Measurements from ENCODE around the gene ADH5.
"Not testable (repeated sequence)": the region's sequence is repeated elsewhere in the genome, so short reads cannot be mapped to it uniquely, and the experiment has no call there.

The ADH5 gene

DNA sequence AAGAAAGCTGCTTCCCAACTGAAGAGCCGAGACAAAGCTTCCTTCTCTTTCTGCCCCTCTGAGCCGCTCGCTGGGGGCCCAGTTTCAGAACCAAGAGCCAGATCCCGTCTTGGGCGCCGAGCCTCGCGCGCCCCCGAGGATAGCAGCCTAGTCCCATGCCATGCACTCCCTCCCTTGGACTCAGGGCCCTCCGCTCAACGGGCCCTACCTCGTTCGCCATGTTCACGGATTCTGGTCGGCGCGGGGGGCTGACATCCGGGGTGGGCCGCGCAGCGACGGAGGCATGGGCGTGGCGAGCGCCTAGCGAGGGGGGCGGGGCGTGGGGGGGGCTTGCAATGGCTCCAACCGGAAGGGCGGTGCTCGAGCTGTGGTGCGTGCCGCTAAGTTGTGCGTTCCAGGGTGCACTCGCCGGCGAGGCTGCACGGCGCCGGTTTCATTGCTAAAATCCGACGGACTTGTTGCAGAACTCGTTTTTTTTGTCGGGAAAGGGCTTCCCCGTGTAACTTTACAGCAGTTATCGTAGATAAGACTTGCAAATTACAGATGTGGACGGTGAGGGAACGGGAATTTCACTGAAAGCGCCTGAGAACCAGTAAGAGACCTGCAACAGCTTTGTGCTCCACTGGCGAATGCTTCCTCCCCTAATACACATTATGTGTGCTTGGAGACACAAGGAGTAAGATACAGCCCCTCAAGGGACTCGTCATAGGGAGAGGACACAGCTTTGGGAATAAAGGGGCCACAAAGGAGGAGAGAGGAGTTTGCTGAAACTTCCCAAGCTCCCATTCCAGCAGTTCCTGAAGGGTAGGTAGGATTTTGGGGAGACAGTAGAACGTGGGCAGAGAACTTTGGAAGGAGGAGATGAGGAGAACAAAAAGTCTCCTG is at the start of gene ADH5:
Gene ADH5, minus strand, starts transcription at position 308 of the 885 bp plus-strand sequence. Its CDS starts 88 bp downstream, at position 220.
- peak; percentile 78 for DNase-seq

DNA sequence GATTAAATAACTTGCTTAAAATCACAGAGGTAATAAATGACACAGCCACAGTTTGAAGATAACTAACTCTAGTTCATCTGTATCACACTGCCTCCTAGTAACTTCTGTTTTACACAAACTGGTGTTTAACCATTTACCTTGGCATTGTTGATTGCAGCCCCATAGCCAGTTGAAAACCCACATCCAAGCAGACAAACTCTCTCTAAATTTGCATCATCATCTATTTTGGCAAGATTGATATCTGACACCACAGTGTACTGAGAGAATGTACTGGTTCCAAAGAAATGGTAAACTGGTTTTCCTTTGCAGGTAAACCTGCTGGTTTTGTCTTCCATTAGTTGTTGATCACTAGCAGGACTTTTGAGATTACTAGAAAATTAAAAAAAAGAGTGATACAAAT is 47.7 kb upstream of the ADH5 start:
- DNase-seq: no peak

DNA sequence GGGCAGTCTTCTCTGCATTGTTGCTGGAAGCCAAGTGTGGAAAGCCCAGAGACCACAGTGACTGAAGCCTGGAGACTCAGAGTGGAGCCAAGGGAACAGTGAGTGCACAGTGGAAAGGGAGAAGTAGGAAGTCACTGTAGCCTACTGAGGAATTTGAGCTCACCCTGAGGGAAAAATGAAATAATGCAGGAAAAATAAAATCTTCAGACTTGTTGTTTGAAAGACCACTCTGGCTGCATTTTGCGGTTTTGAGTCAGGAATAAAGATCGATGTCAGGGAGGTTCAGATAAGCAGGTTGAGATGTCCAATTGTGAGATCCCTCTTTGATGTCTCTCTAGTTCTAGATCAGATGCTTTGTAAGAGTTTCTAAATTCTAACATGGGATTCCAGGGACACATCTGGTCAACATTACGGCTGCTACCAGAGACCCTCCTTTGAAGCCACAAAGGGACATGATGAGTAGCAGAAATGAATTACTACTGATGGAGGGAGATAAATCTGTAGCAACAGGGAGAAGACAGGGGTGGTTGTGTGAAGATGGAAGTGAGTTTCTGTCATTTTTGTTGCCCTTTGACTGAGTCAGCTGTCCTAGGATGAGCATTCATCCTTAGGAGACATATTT is 47.1 kb upstream of the ADH5 start:
- no peak for DNase-seq

DNA sequence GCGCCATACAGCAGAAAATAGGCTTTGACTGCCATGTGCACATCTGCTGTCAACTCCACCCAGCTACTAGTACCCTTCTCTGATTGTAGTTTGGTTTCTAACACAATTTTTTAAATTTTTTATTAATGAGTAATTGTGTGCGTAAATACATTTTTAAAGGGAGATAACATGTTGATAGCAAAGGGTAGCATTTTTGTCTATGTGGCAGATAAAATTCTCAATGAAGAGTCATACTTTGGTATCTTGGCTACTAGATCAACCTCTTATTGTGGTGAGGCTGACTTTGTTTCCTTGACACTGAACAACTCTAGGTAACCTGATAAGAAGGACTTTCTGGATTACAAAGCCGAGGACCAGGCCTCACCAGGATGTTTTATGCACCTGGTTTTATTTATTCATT is 46.0 kb upstream of the ADH5 start:
- DNase-seq: no peak

DNA sequence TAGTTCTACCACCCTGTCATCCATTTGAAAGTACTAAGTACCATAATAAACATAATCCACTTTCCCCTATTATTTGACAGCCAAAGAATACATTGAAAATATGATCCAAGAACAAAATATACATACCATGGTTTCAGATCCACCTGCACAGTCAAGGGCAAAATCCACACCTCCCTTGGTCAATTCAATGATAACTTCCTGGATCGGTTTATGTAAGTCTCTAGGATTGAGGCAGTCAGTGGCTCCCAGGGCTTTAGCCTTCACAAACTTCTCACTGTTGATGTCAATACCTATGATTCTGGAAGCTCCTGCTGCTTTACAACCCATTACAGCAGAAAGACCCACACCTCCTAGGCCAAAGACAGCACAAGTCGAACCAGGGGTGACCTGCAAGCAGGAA is 42.8 kb upstream of the ADH5 start:
- no peak for DNase-seq

DNA sequence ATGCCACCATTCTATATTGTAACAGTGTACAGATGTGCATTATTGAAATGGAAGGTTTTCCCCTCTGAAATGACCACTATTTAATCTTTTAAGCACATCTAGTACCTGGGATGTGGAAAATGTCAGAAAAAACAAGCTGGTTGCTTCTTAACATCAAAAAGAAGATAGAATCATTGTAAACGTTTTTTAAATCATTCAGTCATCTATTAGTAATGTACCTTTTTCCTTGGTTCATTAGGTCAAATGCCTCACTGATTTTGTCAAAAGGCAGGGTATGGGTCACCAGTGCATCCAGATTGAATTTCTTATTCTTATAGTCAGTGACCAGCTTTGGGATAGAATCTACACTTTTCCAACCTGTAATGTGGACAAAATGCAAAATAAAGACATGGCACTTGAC is 37.8 kb upstream of the ADH5 start:
- no peak for DNase-seq

DNA sequence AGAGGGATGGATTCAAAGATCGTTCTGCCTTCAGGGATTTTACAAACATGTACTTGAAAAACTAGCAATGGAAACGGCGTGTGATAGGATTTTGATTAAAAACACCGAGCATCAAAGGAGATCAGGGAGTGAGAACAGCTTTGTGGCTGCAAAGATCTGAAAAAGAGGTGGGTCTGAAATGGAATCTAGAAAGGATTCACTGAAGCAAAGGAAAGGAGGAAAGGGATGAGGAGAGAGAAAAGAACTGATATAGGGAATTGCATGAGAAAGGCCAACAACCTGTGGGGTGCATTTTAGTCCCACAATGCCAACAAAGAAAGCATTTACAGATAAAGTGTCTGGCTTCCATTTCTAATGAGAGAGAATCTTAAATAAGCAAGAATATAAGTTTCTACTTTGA is 32.4 kb upstream of the ADH5 start:
- DNase-seq: no peak

DNA sequence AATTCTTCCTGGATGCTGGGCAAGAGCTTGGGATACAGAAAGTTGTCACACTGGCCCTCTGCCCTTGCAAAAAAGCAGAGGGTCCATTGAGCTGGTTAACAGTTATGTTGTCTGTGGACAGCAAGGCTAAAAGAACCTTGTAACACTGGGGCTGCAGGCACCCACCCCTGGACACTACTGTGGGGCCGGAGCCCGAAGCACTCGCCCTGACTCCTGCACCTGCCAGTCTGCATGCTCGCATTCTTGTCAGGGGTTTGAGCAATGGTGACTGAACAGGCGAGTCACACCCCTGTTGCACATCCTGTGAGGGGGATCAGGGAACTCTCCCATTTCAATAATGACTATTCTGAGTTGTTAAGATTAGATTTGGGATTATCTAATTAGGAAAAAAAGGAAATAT is 31.9 kb upstream of the ADH5 start:
- no peak for DNase-seq

DNA sequence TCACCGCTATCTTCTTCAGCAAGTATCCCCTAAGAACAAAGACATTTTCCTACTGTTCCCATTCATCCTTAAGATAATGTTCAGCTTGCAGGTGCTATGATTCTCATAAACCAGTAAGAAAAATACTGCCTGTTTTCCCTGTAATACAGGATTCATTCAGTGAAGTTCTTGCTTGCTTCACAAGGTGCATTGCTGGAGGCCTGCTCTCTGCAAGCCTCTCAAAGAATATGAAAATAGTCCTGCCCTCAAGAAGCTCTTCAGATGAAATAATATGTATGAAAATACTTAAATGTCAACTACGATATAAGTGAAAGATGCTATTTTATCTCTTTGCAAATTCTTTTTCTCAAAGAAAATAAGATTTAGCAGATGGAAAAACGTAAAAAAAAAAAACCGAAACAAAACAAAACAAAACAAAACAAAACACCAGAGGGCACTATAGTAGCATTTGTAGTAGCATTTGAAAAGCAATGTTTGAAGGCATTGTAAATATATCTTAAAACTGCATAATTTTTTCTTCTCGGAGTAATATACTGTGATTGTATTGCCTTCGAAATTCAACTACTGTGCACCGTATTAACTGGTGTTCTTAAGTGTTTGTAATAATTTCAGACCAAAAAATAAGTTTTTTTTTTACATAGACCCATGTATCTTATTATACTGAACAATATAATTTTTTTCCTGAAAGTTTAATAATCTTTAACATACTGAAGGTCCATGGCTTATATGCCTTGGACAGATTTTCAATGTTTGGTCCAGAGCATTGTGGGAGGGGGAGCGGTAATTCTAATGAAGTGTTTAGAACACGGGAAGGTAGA is 29.5 kb upstream of the ADH5 start:
- no peak for DNase-seq

DNA sequence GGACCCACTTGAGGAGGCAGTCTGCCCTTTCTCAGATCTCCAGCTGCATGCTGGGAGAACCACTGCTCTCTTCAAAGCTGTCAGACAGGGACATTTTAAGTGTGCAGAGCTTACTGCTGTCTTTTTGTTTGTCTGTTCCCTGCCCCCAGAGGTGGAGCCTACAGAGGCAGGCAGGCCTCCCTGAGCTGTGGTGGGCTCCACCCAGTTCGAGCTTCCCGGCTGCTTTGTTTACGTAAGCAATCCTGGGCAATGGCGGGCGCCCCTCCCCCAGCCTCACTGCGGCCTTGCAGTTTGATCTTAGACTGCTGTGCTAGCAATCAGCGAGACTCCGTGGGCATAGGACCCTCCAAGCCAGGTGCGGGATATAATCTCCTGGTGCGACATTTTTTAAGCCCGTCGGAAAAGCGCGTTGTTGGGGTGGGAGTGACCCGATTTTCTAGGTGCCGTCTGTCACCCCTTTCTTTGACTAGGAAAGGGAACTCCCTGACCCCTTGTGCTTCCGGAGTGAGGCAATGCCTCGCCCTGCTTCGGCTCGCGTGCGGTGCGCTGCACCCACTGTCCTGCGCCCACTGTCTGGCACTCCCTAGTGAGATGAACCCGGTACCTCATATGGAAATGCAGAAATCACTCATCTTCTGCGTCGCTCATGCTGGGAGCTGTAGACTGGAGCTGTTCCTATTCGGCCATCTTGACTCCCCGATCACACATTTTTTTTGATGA is 28.7 kb upstream of the ADH5 start:
- not testable (repeated sequence) for DNase-seq

DNA sequence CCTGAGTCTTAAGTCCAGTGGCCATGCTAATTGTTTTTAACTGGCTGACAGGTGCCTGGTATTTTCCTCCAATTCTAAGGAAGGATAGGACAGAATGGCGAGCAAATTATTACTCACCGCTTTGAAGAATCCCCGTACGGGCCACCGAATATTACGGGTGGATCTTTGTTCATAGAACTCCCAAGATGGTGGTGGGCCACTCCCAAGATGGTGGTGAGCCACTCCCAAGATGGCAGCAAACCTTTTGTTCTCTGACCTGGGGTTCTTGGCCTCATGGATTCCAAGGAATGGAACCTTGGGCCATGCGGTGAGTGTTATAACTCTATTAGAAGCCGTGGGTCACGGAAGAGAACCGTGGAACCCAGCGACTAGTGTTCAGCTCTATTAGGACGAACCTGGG is 20.7 kb upstream of the ADH5 start:
- not testable (repeated sequence) for DNase-seq

DNA sequence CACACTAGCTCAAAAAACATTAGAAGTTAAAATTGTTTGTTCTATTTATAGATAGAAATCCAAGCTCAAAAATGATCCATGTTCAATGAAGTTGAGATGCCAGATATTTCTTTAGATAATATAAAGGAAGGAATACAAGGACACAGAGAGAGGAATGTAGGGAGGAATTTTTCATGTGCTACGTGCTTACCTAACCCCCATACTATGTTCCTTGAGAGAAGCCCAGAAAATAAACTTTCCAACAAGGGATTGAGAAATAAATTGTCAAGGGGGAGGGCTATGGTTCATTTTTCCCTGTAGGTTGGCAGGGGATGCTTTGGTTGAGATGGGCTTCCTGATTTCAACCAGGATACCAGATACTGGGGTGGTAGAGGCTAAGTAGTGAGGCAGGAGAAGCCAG is 15.6 kb upstream of the ADH5 start:
- DNase-seq: no peak

DNA sequence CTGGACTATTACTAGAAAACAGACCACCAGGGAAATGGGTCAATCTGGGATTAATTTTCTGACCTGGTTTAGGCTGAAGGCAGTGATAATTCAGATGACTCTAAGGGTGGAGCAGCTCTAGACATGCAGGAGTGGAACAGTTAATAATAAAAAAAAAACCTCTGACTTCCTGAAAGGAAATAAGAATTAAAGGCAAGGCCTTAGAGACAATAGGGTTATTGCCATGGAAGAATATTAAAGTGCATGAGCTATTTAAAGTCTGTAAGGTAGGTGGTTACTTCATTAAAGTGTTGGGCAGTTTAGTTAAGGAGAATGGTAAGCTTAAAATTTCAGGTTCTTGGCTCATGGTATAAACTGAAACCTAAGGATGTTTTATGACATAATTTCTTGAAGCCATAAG is 14.6 kb upstream of the ADH5 start:
- no peak for DNase-seq

DNA sequence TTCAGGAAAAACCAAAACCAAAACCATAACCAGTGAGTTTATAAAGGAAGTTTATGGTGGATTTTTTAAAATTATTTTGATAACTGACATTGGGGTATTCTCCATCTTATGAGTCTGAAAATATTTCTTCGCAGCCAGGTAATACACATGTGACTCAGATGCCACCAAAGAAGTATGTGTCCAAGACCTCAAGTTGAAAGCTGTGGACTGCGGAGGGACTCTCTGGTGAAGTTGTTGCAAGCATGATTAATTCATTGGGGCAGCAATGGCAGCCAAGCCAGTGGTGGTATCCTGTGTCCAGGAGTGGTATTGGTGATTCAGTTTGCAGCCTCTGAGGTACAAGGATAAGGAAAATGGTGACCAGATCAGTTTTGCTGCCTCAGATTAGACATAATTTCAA is 14.0 kb upstream of the ADH5 start:
- DNase-seq: no peak

DNA sequence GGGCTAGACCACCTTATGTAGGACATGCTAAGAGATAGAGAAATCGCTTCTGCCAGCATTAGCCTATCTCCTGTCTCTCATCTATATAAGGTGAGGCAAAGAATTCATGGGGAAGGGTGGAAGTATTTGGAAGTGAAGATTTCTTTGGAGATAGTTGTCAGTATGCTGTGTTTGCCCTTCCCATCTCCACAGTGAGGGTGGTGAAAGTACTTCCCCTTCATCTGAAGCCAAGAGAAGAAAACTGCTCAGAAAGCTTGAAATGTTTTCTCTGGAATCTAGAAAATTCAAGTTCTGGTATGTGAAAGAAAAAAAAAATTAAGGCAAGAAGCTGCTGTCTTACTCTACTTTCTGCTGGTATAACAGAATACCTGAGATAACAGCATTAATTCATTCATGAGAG is 12.3 kb upstream of the ADH5 start:
- DNase-seq: no peak

DNA sequence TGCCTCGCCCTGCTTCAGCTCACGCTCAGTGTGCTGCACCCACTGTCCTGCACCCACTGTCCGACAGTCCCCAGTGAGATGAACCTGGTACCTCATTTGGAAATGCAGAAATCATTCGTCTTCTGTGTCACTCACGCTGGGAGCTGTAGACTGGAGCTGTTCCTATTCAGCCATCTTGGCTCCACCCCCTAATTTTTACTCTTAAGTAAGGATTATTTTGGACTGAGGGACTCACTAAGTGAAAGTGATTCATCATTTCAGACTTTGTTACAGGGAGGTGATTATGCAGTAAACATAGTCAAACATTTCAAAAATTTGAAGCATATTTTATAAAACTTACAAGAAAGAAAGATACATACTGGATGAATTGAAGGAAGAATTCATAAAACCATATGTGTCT is 11.2 kb upstream of the ADH5 start:
- DNase-seq: not testable (repeated sequence)

DNA sequence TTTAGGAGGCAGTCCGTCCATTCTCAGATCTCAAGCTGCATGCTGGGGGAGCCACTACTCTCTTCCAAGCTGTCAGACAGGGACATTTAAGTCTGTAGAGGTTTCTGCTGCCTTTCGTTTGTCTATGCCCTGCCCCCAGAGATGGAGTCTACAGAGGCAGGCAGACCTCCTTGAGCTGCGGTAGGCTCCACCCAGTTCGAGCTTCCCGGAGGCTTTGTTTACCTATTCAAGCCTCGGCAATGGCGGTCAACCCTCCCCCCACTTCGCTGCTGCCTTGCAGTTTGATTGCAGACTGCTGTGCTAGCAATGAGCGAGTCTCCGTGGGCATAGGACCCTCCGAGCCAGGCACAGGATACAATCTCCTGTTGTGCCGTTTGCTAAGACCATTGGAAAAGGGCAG is 10.7 kb upstream of the ADH5 start:
- DNase-seq: no peak

DNA sequence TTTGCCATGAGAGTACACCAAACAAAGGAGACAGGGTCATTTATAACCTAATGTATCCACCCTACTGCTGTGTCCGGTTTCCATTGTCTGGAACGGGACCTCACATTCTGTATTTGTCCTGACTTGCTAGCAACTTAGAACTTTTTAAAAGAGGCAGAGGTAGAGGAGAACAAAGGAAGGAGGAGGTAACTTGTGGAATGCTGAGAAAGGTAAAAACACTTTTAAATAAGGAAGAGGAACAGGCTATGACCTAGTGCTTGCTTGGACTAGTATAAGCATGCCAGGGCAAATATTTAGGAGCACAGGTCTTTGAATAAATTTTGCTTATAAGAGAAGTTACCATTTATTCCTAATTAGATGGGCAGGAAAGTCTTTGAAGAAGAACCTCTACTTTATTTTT is 3.3 kb upstream of the ADH5 start:
- not testable (repeated sequence) for DNase-seq

DNA sequence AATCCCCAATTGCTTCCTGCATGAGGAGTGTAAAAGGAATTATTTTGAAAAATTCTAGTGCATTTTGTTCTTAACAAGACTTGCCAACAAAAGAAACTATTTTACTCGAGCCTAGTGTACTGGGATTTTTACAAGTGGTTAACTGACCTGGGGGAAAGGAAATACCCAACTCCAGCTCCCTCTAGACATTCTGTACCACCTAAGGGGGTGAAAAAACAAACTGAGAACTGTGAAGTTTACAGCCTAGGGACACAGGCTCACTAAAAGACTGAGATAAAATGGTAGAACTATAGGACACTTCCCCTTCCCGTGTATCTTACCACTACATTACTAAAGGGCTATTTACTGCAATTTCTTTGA is 2.6 kb upstream of the ADH5 start:
- DNase-seq: no peak

DNA sequence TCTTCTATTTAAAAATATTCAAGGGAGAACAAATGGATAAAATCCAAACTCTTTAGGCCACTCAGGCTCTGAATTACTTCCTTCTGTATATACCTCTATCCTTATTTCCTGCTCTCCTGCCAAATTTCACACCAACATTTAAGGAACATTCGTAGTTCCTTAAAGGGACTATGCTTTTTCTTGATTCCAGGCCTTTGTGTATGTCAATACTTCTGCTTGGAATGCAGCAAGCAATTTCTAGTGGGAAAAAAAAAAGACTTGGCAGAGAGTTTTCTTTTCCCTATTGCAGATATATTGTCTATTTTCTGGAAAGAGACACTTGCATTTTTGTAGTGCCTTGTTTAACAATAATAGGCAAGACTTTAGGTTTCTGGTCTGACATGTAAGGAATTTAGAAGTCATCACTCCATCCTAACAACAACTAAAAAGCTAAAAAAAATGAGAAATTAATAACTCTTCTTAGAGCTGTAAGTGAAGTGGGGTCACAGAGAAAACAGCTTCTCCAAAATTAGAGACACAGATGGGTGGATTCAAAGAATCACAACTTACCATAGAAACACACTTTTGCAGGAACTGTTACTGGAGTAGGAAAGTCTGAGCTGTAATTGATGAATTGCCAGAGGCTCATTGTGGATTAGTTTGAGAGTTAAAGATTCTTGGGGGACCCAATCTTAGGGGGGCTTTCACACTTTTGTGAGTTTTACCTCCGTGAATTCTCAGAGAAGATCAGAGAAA is 2.1 kb upstream of the ADH5 start:
- no peak for DNase-seq

DNA sequence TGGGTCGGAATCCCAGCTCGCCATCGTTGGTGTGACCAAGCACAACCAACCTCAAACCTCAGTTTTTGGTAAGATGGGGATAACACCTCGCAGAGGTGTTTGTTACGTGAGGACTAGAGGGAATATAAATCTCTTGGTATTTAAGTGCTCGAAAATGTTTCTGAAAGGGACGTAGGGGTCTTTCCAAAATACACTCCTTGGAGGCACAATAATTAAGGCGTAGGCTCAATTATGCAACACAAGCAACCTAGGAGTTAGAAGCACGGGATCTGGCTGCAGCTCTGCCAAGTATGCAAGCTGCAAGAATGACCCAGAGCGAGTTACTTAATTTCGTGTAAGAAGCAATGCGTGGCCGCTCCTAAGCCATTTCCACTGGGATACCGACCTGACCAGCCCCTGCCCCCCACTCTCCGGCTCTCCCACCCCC is 552 bp downstream of the ADH5 start:
- peak; percentile 58 for DNase-seq

DNA sequence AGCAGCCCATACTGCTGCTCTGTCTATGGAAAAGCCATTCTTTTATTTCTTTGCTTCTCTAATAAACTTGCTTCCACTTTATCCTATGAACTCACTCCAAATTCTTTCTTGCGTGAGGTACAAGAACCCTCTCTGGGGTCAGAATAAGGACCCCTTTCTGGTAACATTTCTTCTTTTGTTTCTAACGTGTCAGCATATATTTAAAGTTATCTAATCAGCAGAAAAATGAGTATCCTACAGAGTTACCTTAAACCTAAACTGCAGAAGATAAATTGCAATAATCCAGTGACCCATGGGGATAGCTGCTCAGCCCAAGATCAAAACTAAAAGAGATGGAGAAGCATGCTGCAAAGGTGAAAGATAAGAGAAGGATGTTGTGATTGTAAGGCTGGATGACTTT is 4.0 kb downstream of the ADH5 start:
- DNase-seq: no peak

Measured in MV-4-11 (cell line).